GM19395 (cell line): Measurements from ENCODE around the gene NAALADL2.
"Not testable (repeated sequence)": the region's sequence is repeated elsewhere in the genome, so short reads cannot be mapped to it uniquely, and the experiment has no call there.

ENCODE experiments used
- ATAC-seq: cut with Tn5 transposase; IDR thresholded peaks from one replicate; pipeline ENCODE4 v1.9.1; 2021; ENCODE audit warnings: mild to moderate bottlenecking, moderate library complexity; ENCODE audit not compliant: unreplicated experiment

The NAALADL2 gene

DNA sequence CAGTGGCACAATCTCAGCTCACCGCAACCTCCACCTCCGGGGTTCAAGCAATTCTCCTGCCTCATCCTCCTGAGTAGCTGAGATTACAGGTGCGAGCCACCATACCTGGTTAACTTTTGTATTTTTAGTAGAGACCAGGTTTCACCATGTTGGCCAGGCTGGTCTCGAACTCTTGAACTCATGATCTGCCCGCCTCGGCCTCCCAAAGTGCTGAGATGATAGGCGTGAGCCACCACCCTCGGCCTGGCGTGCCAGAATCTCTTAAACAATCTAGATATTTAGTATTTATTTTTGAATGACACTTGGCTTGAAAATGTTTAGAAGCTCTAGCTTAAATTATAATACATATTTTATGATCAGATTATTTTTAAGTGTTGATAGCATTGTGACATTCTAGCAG is 755.0 kb downstream of the NAALADL2 start:
- ATAC-seq: not testable (repeated sequence)

DNA sequence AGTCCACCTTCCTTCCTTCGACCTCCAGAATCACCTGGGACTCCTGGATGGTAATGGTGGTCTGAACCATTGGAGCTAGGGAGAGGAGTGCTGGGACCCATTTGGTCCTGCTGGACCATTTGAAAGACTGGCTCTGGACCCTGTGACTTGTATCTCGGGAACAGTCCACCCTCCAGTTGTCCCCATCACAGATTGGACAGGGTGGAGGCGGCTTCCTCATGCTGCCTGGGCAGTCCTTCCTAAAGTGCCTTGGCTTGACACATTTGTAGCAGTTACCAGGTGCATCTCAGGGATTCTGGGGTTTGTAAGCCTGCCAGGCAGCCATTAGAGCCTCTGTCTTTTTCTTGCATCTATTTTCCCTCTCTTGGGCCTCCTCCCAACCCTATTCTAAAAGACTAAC is 758.1 kb downstream of the NAALADL2 start:
- ATAC-seq: no peak

DNA sequence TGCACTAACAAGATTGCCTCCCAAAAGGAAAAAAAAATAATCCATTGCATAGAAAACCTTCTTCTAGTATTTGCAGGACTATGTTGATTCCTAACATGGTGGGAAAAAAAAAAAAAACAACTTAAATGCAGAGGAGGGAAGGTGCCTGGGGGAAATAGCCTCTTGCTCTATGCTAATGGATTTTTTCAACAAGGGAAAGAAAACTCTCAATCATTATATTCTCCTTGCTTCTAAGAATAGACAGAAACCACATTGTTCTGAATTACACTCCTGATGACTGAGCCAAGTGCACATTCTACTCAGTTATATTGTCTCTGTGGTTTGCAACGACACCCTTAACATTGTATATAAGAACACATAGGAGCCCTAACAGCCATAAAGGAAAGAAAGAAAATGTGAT is 760.2 kb downstream of the NAALADL2 start:
- ATAC-seq: no peak

- ATAC-seq: no peak
Measured at GRCh38 chr3:175620093-175620492, 761.0 kb downstream of the NAALADL2 start.

- ATAC-seq: no peak
Measured at GRCh38 chr3:175620532-175620931, 761.4 kb downstream of the NAALADL2 start.

DNA sequence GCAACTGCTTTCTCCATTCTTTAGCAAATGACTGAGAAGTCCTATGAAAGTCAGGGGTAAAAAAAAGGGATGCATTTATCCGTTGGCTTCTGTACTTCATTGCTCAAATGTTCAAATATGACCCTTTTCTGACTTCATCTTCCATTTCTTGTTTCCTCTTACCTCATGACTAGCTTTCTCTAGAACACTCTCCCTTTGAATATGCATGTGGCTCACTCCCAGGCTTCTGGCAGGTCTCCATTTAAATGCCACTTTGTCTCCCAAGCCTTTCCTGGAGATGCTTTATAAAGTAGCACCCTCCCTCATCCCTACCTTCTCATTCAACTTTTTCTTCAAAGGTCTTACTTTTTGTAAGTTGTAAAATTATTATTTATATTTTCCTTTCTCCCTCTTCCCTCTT is 781.8 kb downstream of the NAALADL2 start:
- ATAC-seq: no peak

DNA sequence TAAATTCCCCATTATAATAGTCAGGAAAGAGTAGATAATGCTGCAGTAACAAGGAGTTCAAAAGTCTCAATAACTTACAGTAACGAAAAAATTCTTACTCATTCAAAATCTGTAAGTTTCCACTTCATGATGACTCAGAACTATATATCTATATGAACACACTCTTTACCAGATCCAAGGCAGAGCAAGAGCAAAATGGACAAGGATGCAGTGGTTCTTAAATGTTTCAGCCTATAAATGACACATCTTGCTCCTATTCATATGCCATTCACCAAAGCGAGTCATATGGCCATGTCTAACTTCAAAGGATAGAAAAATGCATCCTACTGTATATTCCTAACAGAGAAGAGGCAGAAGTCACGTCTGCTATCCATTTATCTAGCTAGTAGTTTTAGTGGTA is 787.7 kb downstream of the NAALADL2 start:
- ATAC-seq: no peak

DNA sequence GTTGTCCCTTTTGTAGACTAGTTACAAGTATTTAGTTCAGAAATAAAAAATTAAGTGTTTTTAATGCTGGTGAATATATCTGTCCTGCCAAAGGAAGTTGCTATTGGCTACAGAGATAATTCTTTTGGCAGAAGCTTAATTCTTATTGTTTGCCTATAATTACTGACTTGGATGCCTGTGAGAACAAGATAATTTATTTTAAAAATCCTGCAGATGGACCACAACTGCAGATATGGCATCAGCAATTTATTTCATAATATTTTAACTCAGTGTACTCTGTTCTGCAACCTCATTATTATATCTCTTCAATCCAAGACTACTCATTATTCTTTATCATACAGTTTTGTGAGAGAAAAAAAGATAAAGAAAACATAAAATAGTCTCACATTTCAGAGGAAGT is 789.8 kb downstream of the NAALADL2 start:
- no peak for ATAC-seq

DNA sequence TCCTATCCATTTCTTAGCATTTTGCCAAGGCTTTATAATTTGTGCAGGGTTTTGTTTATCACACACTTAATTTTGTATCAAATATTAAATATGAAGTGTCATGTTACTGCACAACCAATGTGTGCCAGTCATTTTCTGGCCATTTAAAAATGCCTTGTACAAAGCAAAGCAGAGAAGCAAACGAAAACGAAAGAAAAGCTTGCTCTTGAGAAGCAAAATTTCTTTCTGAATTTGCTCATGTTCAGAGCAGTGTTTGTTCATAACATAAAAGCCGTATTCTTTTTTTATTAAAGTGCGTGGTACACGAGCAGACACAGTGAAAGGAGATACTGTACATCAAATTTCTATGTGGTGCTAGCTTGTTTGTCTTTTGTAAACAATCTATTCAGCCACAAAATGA is 792.6 kb downstream of the NAALADL2 start:
- no peak for ATAC-seq

GRCh38 chr3:175655351-175655750 is 796.2 kb downstream of the NAALADL2 start:
- no peak for ATAC-seq

DNA sequence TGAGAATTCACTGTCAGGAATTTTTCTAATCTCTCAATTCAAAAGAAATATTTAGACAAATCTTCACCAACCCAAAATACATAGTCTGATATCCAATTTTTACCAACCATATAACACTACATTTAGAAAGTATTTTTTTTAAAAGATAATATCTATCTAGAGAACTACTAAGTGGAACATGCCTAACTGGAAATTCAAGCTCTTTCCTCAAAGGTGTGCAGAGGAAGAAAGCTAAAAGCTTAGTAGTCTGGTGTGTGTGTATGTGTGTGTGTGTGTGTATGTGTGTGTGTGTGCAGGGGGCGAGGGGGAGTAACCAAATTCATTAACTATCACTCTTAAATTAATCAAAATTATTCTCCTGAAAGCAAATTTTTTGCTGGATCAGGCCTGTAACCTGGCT is 797.3 kb downstream of the NAALADL2 start:
- no peak for ATAC-seq

- no peak for ATAC-seq
Measured at GRCh38 chr3:175659670-175660350, 800.7 kb downstream of the NAALADL2 start.

DNA sequence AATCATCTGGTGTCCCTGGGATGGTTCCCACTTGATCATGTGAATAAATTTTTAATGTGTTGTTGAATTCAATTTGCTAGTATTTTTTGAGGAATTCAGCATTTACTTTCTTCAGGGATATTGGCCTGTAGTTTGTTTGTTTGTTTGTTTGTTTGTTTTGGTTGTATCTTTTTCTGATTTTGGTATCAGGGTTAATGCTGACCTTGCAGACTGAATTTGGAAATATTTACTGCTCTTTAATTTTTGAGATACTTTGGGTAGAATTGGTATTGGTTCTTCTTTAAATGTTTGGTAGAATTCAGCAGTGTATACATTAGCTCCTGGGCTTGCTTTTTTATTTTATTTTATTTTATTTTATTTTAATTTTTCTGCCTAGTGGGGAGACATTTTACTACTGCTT is 803.7 kb downstream of the NAALADL2 start:
- ATAC-seq: no peak

GRCh38 chr3:175664911-175665310 is 805.8 kb downstream of the NAALADL2 start:
- no peak for ATAC-seq

DNA sequence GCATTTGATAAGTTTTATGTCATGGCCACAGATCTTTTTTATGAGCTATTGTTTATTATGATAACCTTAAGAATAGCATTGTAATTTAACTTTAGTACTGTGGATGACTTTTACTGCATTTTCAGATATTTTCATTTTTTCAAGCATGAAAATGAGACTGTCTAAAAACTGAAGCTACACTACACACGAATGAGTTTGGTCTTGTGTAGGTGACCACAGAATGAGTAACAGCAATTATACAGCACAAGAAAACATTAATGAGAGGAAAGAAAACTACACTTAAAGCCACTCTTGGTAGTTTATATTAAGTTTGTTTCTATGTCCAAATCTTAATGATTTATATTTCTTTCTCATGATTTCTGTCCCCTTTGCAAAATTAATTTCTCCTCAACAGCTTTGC is 809.2 kb downstream of the NAALADL2 start:
- ATAC-seq: no peak

DNA sequence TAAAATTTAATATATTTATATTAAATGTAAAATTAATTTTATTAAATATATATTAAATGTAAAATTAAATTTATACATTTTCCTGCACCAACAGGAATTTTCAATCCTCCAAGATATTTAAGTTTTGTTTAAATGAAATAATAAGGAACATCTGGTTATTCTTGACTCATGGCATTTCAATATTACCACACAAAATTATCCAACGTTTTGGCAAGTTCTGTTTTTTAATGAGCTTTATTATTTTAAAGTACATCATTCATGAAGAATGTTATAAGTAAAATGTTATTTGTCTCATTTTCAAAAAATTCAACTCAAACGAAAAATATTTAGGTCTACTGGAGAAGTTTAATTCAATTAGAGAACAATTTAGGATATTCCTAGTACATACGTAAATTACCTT is 811.4 kb downstream of the NAALADL2 start:
- no peak for ATAC-seq

- ATAC-seq: no peak
Measured at GRCh38 chr3:175672119-175672689, 813.1 kb downstream of the NAALADL2 start.

DNA sequence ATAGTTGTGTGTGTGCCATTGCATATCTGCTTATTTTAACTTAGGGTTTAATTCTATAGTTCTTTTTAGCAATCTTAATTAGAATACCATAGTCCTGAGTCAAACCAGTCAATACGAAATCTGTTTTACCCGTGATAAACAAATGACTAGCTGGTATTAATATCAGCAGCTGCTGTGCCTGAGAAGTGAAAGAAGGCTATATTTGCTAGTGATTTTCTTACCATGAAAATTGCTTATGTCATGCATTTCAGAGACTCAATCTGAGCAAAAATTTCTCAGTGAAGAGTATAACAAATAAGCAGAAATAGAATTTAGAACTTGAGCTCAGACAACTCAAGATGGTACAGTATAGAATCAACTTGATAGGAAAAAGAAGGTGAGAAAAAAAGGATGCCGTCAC is 820.4 kb downstream of the NAALADL2 start:
- no peak for ATAC-seq

GRCh38 chr3:175692256-175692655 is 833.1 kb downstream of the NAALADL2 start:
- ATAC-seq: no peak

DNA sequence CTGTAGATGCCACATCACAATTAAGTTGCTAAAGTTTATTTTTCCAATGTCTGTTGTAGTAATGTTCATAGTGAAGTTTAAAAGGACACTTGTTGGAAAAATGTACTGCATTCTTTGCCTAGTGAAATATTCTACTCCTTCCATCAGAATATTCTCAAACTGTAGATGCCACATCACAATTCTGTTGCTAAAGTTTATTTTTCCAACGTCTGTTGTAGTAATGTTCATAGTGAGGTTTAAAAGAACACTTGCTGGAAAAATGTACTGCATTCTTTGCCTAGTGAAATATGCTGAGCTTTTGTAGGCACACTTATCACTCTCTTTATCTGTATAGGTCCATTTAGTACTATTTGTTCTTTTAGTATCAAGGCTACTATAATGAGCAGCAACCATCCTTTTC is 836.1 kb downstream of the NAALADL2 start:
- ATAC-seq: no peak

- ATAC-seq: no peak
Measured at GRCh38 chr3:175702956-175703355, 843.8 kb downstream of the NAALADL2 start.

GRCh38 chr3:175704366-175705055 is 845.4 kb downstream of the NAALADL2 start:
- ATAC-seq: no peak
